Activated B cell treated with CpG ODN at 0.5 μM for 24 hours (primary cell): ENCODE measurements around the gene NDST1. TPM values are rescaled to one million over a fixed set of nuclear protein-coding genes. Genes with fewer than 3 reads are reported as not detected.

Experiments used
- ATAC-seq: fragments of 200-7000 bp; cut with Tn5 transposase; one replicate; pipeline ENCODE4 v1.10.0; 2021; ENCODE audit warnings: low read depth, mild to moderate bottlenecking, moderate library complexity
- CTCF ChIA-PET: fragments of 350-600 bp; sonication (Branson Sonifier 250); formaldehyde crosslinking; loops from one replicate; lab custom pipeline; 2021; ENCODE audit warnings: antibody characterized with exemption; lab: Charles Lee
- POLR2A ChIA-PET: fragments of 350-600 bp; sonication (Branson Sonifier 250); formaldehyde crosslinking; loops from one replicate; lab custom pipeline; 2021; ENCODE audit warnings: antibody characterized with exemption; lab: Charles Lee
- DNase-seq: peaks from one replicate; pipeline ENCODE4 v3.0.0; 2022
- H3K27ac Mint-ChIP-seq: one replicate; pipeline ENCODE4 v1.8.0; 2020; ENCODE audit warnings: mixed read lengths
- H3K27me3 Mint-ChIP-seq: one replicate; pipeline ENCODE4 v1.8.0; 2021; ENCODE audit warnings: mixed read lengths
- H3K36me3 Mint-ChIP-seq: one replicate; pipeline ENCODE4 v1.8.0; 2021; ENCODE audit warnings: low read depth, mixed read lengths
- H3K4me1 Mint-ChIP-seq: one replicate; pipeline ENCODE4 v1.8.0; 2021; ENCODE audit warnings: mixed read lengths
- H3K4me3 Mint-ChIP-seq: one replicate; pipeline ENCODE4 v1.8.0; 2020; ENCODE audit warnings: mild to moderate bottlenecking, mixed read lengths
- H3K9me3 Mint-ChIP-seq: one replicate; pipeline ENCODE4 v1.8.0; 2020; ENCODE audit warnings: mixed read lengths
- intact Hi-C: fragments of 100-400 bp; cut with micrococcal nuclease; formaldehyde crosslinking; loops from one replicate; pipeline ENCODE4 v1.15.1; 2024
- total RNA-seq: library from RNA; stranded (reverse); gene quantifications from 2 replicates; pipeline ENCODE4 v1.2.3, GENCODE V29; 2022
- TF ChIP-seq, protein P1 (sequence below): fragments of 200-600 bp; IDR thresholded peaks from one replicate; pipeline ENCODE4 v1.8.0; 2022; ENCODE audit warnings: antibody characterized with exemption, mild to moderate bottlenecking

Gene NDST1
- total RNA-seq, 1 donor from 2014 or later = 8.1 TPM

DNA sequence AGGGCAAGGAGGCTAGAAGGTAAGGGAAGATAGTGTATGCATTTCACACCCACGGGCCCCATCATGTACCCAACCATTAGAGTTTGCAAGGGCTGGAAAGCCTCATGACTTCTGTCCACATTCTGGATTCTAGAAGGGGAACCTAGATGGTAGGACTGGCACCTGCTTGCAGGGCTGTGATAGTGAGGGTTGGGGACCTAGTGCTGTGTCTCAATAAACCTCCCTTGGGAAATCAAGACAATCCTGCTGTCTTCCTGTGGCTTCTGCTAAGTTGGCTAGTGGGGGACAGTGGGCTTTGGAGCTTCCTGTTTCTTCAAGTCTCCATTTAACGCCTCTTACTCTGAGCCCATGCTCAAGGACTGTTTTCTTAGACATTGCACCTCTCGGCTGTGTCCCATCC is 88.9 kb downstream of the NDST1 start:
- ATAC-seq (no peak), DNase-seq (no peak)
- intact Hi-C loops = no loop called here
- Mint-ChIP-seq H3K27me3 (peaks cover 2% of the 10 kb centered on the region), H3K9me3 (no peaks in the 10 kb centered on the region), H3K4me1 (peaks cover 2% of the 10 kb centered on the region), H3K4me3 (no peak overlapping the region), H3K27ac (no peak overlapping the region), H3K36me3 (no peaks in the 10 kb centered on the region)
- CTCF ChIA-PET = no interaction called here
- POLR2A ChIA-PET = no interaction called here
- TF ChIP-seq, protein P1, sequence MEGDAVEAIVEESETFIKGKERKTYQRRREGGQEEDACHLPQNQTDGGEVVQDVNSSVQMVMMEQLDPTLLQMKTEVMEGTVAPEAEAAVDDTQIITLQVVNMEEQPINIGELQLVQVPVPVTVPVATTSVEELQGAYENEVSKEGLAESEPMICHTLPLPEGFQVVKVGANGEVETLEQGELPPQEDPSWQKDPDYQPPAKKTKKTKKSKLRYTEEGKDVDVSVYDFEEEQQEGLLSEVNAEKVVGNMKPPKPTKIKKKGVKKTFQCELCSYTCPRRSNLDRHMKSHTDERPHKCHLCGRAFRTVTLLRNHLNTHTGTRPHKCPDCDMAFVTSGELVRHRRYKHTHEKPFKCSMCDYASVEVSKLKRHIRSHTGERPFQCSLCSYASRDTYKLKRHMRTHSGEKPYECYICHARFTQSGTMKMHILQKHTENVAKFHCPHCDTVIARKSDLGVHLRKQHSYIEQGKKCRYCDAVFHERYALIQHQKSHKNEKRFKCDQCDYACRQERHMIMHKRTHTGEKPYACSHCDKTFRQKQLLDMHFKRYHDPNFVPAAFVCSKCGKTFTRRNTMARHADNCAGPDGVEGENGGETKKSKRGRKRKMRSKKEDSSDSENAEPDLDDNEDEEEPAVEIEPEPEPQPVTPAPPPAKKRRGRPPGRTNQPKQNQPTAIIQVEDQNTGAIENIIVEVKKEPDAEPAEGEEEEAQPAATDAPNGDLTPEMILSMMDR = no peak

DNA sequence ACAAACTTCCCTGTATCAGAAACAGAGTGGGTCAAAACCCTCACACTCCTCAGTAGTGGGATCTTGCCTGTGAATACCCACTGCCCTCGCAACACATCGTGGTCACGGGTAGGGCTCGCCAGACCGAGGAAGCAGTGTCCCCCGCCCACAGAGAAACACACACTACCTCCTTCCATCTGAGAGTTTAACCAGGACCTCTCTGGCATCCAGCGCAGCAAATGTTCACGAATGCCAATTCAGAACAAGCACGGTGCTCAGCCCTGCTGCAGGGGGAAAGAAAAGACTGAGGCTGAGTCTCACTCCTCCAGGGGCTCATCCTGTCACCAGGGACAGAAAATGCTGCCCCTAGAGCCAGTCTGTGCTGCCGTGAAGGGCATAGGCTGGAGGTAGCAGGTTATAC is 90.1 kb downstream of the NDST1 start:
- ChIA-PET CTCF (no interaction called here), POLR2A (no interaction called here)
- intact Hi-C loops = no loop called here
- no peaks in the 10 kb centered on the region for H3K9me3 Mint-ChIP-seq
- no peak overlapping the region for H3K27ac Mint-ChIP-seq
- no peaks in the 10 kb centered on the region for H3K36me3 Mint-ChIP-seq
- H3K27me3 Mint-ChIP-seq = peaks cover 2% of the 10 kb centered on the region
- DNase-seq (no peak), ATAC-seq (no peak)
- H3K4me3 Mint-ChIP-seq = no peak overlapping the region
- H3K4me1 Mint-ChIP-seq = peaks cover 2% of the 10 kb centered on the region
- TF ChIP-seq, protein P1 = no peak

DNA sequence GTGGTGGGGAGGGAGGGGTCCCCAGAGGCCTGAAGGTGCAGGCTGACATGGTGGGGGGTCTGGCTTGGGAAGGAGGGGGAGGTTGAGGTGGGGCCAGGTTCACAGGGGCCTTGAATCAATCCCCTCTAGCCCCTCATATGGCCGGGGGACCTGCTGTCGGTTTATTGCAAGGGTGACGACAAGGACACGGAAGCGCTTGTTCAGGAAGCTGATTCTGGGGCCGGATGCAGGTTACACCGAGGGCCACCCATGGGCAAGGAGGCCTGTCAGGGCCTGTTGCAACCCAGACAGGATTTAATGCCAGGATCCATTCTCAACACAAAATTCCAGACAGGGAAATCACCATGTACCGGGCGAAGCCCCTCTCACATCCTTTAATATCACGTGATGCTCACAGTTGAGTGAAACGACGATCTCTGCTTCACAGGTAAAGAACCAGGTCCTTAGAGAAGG is 90.9 kb downstream of the NDST1 start:
- H3K27ac Mint-ChIP-seq = no peak overlapping the region
- H3K36me3 Mint-ChIP-seq = no peaks in the 10 kb centered on the region
- TF ChIP-seq, protein P1 = no peak
- ATAC-seq (no peak), DNase-seq (no peak)
- intact Hi-C loops = no loop called here
- H3K4me1 Mint-ChIP-seq = peaks cover 2% of the 10 kb centered on the region
- POLR2A ChIA-PET = no interaction called here
- CTCF ChIA-PET = no interaction called here
- no peak overlapping the region for H3K4me3 Mint-ChIP-seq
- peaks cover 2% of the 10 kb centered on the region for H3K27me3 Mint-ChIP-seq
- H3K9me3 Mint-ChIP-seq = no peaks in the 10 kb centered on the region

DNA sequence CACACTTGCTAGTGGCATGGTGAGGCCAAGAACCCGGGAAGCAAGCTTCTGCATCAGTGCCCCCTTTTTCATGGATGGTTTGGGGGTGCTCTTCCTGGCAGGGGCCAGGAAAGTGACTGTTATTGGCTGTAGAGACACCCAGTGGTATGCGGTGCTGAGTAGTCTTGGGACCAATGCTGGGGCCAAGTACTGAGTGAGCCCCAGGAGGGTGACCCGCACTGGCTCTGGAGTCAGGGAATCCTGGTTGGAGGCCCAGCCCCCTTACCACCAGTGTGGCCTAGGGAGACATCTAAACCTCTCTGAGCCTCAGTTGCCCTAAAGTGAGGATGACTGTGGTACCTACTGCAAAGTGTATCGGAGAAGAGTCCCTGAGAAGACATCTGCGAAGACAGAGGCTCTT is 91.3 kb downstream of the NDST1 start:
- TF ChIP-seq, protein P1 = no peak
- DNase-seq = no peak
- ChIA-PET CTCF (no interaction called here), POLR2A (no interaction called here)
- no peak for ATAC-seq
- intact Hi-C loops = no loop called here
- Mint-ChIP-seq H3K4me3 (no peak overlapping the region), H3K27ac (no peak overlapping the region), H3K36me3 (no peaks in the 10 kb centered on the region), H3K27me3 (peaks cover 2% of the 10 kb centered on the region), H3K4me1 (peaks cover 2% of the 10 kb centered on the region), H3K9me3 (no peaks in the 10 kb centered on the region)

DNA sequence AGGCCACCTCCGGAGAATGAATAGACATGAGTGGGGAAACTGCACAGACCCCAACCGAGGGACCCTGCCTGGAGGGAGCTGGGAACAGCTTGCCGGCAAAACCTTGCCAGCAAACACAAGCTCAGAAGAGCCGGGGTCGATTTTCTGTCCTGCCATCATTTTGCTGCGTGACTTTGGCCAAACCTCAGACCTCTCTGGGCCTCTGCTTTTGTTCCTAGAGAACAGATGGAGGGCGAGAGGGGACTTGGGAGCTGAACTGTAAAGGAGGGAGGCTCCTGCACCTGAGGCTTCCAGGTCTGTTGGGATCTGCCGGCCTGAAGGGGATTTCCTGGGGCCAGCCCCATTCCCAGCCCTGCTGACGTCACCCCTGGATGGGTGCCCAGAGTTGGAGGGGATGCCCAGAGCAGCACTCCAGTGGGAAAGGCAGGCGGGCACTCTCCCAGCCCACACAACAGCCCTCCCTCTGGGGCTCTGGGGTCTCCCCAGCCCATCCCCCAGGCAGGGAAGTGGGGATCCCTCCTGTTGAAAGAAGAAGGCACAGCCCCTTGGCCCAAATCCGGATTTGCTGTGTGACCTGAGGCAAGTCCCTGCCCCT is 92.1 kb downstream of the NDST1 start:
- ChIA-PET POLR2A (no interaction called here), CTCF (no interaction called here)
- intact Hi-C loops = no loop called here
- no peak overlapping the region for H3K27ac Mint-ChIP-seq
- no peak for ATAC-seq
- no peak overlapping the region for H3K4me3 Mint-ChIP-seq
- DNase-seq = no peak
- H3K4me1 Mint-ChIP-seq = peaks cover 2% of the 10 kb centered on the region
- H3K27me3 Mint-ChIP-seq = peaks cover 2% of the 10 kb centered on the region
- no peaks in the 10 kb centered on the region for H3K9me3 Mint-ChIP-seq
- no peaks in the 10 kb centered on the region for H3K36me3 Mint-ChIP-seq
- TF ChIP-seq, protein P1 = no peak
